T-cell (primary cell): ENCODE data around the gene MRPL14. TPM values are rescaled to one million over a fixed set of nuclear protein-coding genes. Genes with fewer than 3 reads are reported as not detected.

Source experiments
- ATAC-seq, 4 experiments: fragments of 200-7000 bp in 3 of 4; fragments of 150-1000 bp in 1 of 4; cut with Tn5 transposase; replicated peaks in 1 of 4; 1 replicate in 3 of 4; 2 replicates in 1 of 4; pipeline ENCODE4 v1.10.0; 2021; ENCODE audit warnings: moderate library complexity in 3 of 4, mild to moderate bottlenecking in 2 of 4, moderate number of reproducible peaks in 1 of 4
- CTCF ChIA-PET, 2 donors: fragments of 300-600 bp; sonication (Branson Sonifier 250); formaldehyde crosslinking; loops; one replicate each; lab custom pipeline; 2022; ENCODE audit warnings: antibody characterized with exemption in 2 of 2; lab: Charles Lee
- POLR2A ChIA-PET, 2 donors: fragments of 300-600 bp; sonication (Branson Sonifier 250); formaldehyde crosslinking; loops; one replicate each; lab custom pipeline; 2022; ENCODE audit warnings: antibody characterized with exemption in 2 of 2; lab: Charles Lee
- DNase-seq, 35 experiments: peaks; one replicate each; pipeline versions ENCODE4 v3.0.0 to v3.0.0-alpha.2; 2013 to 2023
- H3K27ac ChIP-seq: one replicate; pipeline ENCODE4 v1.5.1; 2013; ENCODE audit warnings: low read length
- H3K27me3 ChIP-seq, 2 experiments: replicated peaks in 1 of 2; 1 replicate in 1 of 2; 2 replicates in 1 of 2; pipeline versions ENCODE4 v1.6.1 to v1.7.0; 2013; ENCODE audit warnings: low read length in 1 of 2, mixed read lengths in 1 of 2; ENCODE audit not compliant: control insufficient read depth in 2 of 2, insufficient read depth in 2 of 2; ENCODE audit errors: extremely low read depth in 1 of 2
- H3K36me3 ChIP-seq, 2 donors: 1 replicate in 1 of 2; 2 replicates in 1 of 2; pipeline versions ENCODE4 v1.6.1 to v1.7.0; 2013; ENCODE audit warnings: low read length in 1 of 2; ENCODE audit not compliant: control insufficient read depth in 2 of 2, insufficient read depth in 1 of 2; ENCODE audit errors: extremely low read depth in 1 of 2
- H3K4me1 ChIP-seq, 2 experiments: 1 replicate in 1 of 2; 2 replicates in 1 of 2; pipeline versions ENCODE4 v1.6.1 to v1.7.0; 2013; ENCODE audit warnings: low read length in 2 of 2, mixed read lengths in 1 of 2; ENCODE audit not compliant: insufficient read depth in 2 of 2, control insufficient read depth in 1 of 2; ENCODE audit errors: extremely low read depth in 1 of 2
- H3K4me3 ChIP-seq, 2 donors: 1 replicate in 1 of 2; 2 replicates in 1 of 2; pipeline versions ENCODE4 v1.5.1 to v1.7.0; 2013; ENCODE audit warnings: mild to moderate bottlenecking in 2 of 2, low read length in 1 of 2, moderate library complexity in 1 of 2; ENCODE audit not compliant: control insufficient read depth in 1 of 2; ENCODE audit errors: extremely low read depth in 1 of 2
- H3K9me3 ChIP-seq: 2 replicates; pipeline ENCODE4 v1.7.0; 2013
- H3K27ac Mint-ChIP-seq, 2 donors: one replicate each; pipeline ENCODE4 v1.8.0; 2020 to 2021; ENCODE audit warnings: mild to moderate bottlenecking in 2 of 2, mixed read lengths in 2 of 2
- H3K27me3 Mint-ChIP-seq, 2 donors: one replicate each; pipeline ENCODE4 v1.8.0; 2021 to 2022; ENCODE audit warnings: mixed read lengths in 2 of 2
- H3K36me3 Mint-ChIP-seq: one replicate; pipeline ENCODE4 v1.8.0; 2021; ENCODE audit warnings: mixed read lengths
- H3K4me1 Mint-ChIP-seq, 3 donors: one replicate each; pipeline ENCODE4 v1.8.0; 2020 to 2022; ENCODE audit warnings: mixed read lengths in 3 of 3, mild to moderate bottlenecking in 1 of 3
- H3K4me3 Mint-ChIP-seq, 3 donors: one replicate each; pipeline ENCODE4 v1.8.0; 2020 to 2022; ENCODE audit warnings: mild to moderate bottlenecking in 3 of 3, mixed read lengths in 3 of 3, moderate library complexity in 3 of 3
- H3K9me3 Mint-ChIP-seq, 3 donors: one replicate each; pipeline ENCODE4 v1.8.0; 2020 to 2022; ENCODE audit warnings: mixed read lengths in 3 of 3
- WGBS: methylation state at CpG from one replicate; pipeline ENCODE4 v1.1.5; 2013; ENCODE audit warnings: missing lambda C conversion rate; ENCODE audit not compliant: insufficient coverage; 5-methylcytosine and 5-hydroxymethylcytosine counted together
- total RNA-seq, 35 experiments: library from RNA in 6 of 35; stranded (reverse) in 6 of 35; fragments of 120-200 nt in 1 of 35; gene quantifications; one replicate each; pipeline versions ENCODE4 v1.2.1 to v1.2.4 and lab custom pipeline; 2013 to 2026

Gene MRPL14
- total RNA-seq, 5 donors from 2014 or later (not counting 1 experiment from before 2014, with no cell fraction given): 12.0 to 24.2 (median 22.3) TPM

DNA sequence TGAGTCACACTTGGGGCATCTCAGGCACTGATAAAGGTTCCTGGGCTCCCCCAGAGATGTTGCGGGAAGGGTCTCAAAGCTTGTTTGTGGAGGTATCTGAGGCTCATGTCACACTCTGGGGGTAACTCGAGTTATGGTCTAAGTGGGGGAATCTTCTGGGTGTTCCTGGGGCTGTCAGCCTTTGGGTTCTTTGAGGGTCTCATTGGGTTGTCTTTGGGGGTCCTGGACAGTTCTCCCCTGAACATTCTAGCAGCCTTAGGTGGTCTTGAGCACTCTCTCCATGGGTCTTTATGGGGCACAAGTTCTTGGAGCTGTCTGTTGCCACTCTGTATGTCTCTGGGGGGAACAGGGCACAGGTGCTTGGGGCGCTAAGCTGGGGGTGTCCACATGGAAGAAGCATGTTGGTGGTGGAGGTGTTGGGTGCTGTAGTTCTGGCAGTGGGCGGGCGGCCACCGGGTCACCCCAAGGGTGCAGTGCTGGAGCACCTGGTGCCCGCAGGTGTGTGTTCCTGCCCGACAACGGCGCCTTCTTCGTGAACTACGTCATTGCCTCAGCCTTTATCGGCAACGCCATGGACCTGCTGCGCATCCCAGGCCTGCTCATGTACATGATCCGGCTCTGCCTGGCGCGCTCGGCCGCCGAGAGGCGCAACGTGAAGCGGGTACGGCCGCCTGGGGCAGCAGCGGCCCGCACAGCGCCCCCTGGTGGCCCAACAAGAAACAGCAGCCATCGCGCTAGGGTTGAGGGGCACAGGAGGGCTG, 24.3 kb upstream of the MRPL14 start:
- no peaks in the 10 kb centered on the region for H3K9me3 ChIP-seq
- no peaks in the 10 kb centered on the region for H3K27me3 Mint-ChIP-seq
- H3K36me3 ChIP-seq: peaks cover 9 to 24% of the 10 kb centered on the region in 2 donors
- no peaks in the 10 kb centered on the region for H3K9me3 Mint-ChIP-seq
- H3K4me1 ChIP-seq: peaks cover 0 to 16% of the 10 kb centered on the region in 2 experiments
- POLR2A ChIA-PET: interaction anchor here in 1 of 2 donors (0.8 kb wide), 1 partner anchor 29 kb away, joined by 4 read pairs; no protein-coding TSS in a partner anchor
- peak; percentile 40 to 87 (median 74) for DNase-seq
- peaks cover 7 to 12% (median 8%) of the 10 kb centered on the region in 3 donors for H3K4me1 Mint-ChIP-seq
- peak; percentile 88 to 89 (median 89) for ATAC-seq
- H3K36me3 Mint-ChIP-seq: peaks cover 12% of the 10 kb centered on the region
- no peak overlapping the region for H3K4me3 ChIP-seq
- H3K4me3 Mint-ChIP-seq: peak overlapping the region in 1 of 3 donors; percentile 42
- H3K27me3 ChIP-seq: no peaks in the 10 kb centered on the region
- 21% methylated on average over 28 of the region's 31 CpGs for WGBS
- H3K27ac ChIP-seq: no peak overlapping the region
- no peak overlapping the region for H3K27ac Mint-ChIP-seq
- CTCF ChIA-PET: interaction anchor here (0.6 to 1.5 kb wide), 6 partner anchors 48 to 338 kb away, joined by 3 to 5 read pairs (median 3); no protein-coding TSS in a partner anchor

DNA sequence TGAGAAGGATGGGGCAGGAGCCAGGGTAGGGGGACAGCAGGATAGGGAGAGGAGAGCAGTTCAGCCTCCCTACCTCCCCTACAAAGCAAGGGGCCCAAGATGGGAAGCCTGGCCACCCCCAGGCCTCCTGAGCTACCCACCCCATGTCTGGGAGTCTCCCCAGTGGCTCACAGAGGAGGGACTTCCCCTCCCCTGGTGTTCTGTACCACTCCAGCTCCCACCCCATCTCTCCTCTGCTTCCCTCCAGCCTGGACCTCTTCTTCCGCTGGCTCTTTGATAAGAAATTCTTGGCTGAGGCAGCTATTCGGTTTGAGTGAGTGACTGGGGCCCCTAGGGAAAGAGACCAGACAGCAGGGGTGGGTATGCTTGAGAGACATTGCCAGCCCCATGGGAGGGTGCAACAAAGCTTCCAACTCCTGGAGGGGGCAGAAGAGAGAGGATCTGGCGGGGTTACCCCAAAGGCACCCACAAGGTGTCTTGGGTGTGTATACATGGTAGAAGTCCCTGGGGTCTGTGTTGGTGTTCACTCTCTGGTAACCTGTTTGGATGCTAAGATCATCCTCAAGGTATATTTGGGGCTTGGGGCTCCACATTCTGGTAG, 23.2 kb upstream of the MRPL14 start:
- Mint-ChIP-seq H3K4me1 (peaks cover 7 to 12% (median 8%) of the 10 kb centered on the region in 3 donors), H3K36me3 (peaks cover 18% of the 10 kb centered on the region), H3K9me3 (no peaks in the 10 kb centered on the region), H3K4me3 (no peak overlapping the region), H3K27me3 (no peaks in the 10 kb centered on the region), H3K27ac (no peak overlapping the region)
- peaks cover 13 to 30% of the 10 kb centered on the region in 2 donors for H3K36me3 ChIP-seq
- CTCF ChIA-PET: interaction anchor here (0.6 to 1.5 kb wide), 3 partner anchors 17 to 159 kb away, joined by 3 read pairs; no protein-coding TSS in a partner anchor
- H3K4me1 ChIP-seq: peaks cover 0 to 16% of the 10 kb centered on the region in 2 experiments
- DNase-seq (no peak), ATAC-seq (no peak)
- POLR2A ChIA-PET: interaction anchor here in 1 of 2 donors (0.6 kb wide), 1 partner anchor 49 kb away, joined by 4 read pairs; no protein-coding TSS in a partner anchor
- 100% methylated on average over 2 of the region's 3 CpGs for WGBS
- no peak overlapping the region for H3K4me3 ChIP-seq
- H3K27ac ChIP-seq: no peak overlapping the region
- H3K27me3 ChIP-seq: no peaks in the 10 kb centered on the region
- no peaks in the 10 kb centered on the region for H3K9me3 ChIP-seq

DNA sequence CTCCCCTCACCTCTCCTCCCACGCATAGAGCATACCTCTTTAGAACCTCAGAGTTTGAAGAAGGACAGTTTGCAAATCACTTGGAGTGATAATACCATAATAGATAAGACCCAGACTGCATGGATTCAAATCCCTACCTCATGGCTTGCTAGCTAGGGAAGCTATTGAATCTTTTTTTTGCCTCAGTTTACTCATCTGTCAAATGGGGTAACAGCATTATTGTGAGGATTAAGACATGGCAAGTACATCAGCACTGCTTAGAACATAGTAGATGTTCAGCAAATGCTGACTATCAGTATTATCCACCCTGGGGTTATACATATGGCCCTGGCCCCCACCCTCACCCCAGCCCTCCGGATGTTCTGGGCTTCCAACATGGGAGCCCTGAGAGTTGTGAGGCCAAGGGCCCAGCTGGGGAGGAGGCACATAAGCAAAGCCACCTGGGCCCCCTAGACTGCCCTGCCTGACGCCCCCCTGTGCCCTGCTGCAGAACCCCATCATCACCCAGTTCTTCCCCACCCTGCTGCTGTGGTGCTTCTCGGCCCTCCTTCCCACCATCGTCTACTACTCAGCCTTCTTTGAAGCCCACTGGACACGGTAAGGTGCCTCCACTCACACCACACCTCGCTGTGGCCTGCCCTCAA, 22.2 kb upstream of the MRPL14 start:
- H3K36me3 ChIP-seq: peaks cover 14 to 30% of the 10 kb centered on the region in 2 donors
- H3K4me3 ChIP-seq: no peak overlapping the region
- ChIA-PET CTCF (interaction anchor here in 1 of 2 donors (1.5 kb wide), 1 partner anchor 53 kb away, joined by 3 read pairs; no protein-coding TSS in a partner anchor), POLR2A (no interaction called here)
- H3K27ac Mint-ChIP-seq: peak overlapping the region in 1 of 2 donors; percentile 21
- WGBS: 94% methylated on average over 4 of the region's 7 CpGs
- H3K9me3 Mint-ChIP-seq: no peaks in the 10 kb centered on the region
- no peak overlapping the region for H3K4me3 Mint-ChIP-seq
- no peak overlapping the region for H3K27ac ChIP-seq
- ATAC-seq: no peak
- H3K27me3 Mint-ChIP-seq: no peaks in the 10 kb centered on the region
- H3K4me1 ChIP-seq: peaks cover 0 to 10% of the 10 kb centered on the region in 2 experiments
- H3K27me3 ChIP-seq: no peaks in the 10 kb centered on the region
- H3K9me3 ChIP-seq: no peaks in the 10 kb centered on the region
- DNase-seq: no peak
- H3K36me3 Mint-ChIP-seq: peaks cover 18% of the 10 kb centered on the region
- peaks cover 5 to 12% (median 5%) of the 10 kb centered on the region in 3 donors for H3K4me1 Mint-ChIP-seq

DNA sequence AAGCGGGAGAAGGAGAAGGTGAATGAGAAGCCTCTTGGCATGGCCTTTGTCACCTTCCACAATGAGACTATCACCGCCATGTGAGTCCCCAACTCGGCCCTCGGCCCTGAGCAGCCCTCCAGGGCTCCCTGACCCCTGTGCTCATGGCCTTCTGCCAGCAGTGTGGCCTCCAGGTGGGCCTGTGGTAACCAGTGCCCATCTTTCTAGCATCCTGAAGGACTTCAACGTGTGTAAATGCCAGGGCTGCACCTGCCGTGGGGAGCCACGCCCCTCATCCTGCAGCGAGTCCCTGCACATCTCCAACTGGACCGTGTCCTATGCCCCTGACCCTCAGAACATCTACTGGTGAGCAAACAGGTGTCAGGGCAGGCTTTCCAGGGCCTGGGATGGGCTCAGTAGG, 21.1 kb upstream of the MRPL14 start:
- no peak overlapping the region for H3K27ac Mint-ChIP-seq
- ChIA-PET CTCF (no interaction called here), POLR2A (no interaction called here)
- H3K36me3 Mint-ChIP-seq: peaks cover 17% of the 10 kb centered on the region
- H3K4me1 ChIP-seq: peaks cover 0 to 8% of the 10 kb centered on the region in 2 experiments
- H3K36me3 ChIP-seq: peaks cover 14 to 33% of the 10 kb centered on the region in 2 donors
- H3K27ac ChIP-seq: no peak overlapping the region
- 84% methylated on average over 8 of the region's 9 CpGs for WGBS
- ATAC-seq (no peak), DNase-seq (no peak)
- peaks cover 4 to 12% (median 5%) of the 10 kb centered on the region in 3 donors for H3K4me1 Mint-ChIP-seq
- H3K27me3 Mint-ChIP-seq: no peaks in the 10 kb centered on the region
- H3K4me3 ChIP-seq: no peak overlapping the region
- H3K27me3 ChIP-seq: no peaks in the 10 kb centered on the region
- H3K9me3 Mint-ChIP-seq: no peaks in the 10 kb centered on the region
- no peak overlapping the region for H3K4me3 Mint-ChIP-seq
- H3K9me3 ChIP-seq: no peaks in the 10 kb centered on the region

DNA sequence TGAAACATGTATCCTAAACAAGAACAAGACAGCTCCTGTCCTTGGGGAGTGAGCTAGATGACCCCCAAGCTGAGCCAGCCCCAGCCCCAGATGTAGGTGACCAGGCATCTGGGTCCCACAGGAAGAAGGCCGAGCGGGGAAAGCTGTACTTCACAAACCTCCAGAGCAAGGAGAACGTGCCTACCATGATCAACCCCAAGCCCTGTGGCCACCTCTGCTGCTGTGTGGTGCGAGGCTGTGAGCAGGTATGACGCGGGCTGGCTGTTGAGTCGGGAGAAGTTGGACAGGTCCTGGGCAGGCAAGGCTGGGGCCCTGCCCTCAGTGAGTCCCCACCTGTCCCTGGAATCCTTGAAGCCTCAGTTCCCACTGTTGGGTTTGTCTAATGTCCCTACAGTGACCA, 20.0 kb upstream of the MRPL14 start:
- ATAC-seq: no peak
- 98% methylated on average over 7 of the region's 7 CpGs for WGBS
- H3K27me3 ChIP-seq: no peaks in the 10 kb centered on the region
- no peak for DNase-seq
- Mint-ChIP-seq H3K9me3 (no peaks in the 10 kb centered on the region), H3K4me3 (no peak overlapping the region), H3K4me1 (peaks cover 4 to 12% (median 5%) of the 10 kb centered on the region in 3 donors), H3K27me3 (no peaks in the 10 kb centered on the region), H3K36me3 (peaks cover 14% of the 10 kb centered on the region), H3K27ac (no peak overlapping the region)
- H3K4me3 ChIP-seq: no peak overlapping the region
- H3K9me3 ChIP-seq: no peaks in the 10 kb centered on the region
- ChIA-PET POLR2A (no interaction called here), CTCF (no interaction called here)
- peaks cover 14 to 36% of the 10 kb centered on the region in 2 donors for H3K36me3 ChIP-seq
- no peak overlapping the region for H3K27ac ChIP-seq
- H3K4me1 ChIP-seq: peaks cover 0 to 8% of the 10 kb centered on the region in 2 experiments

DNA sequence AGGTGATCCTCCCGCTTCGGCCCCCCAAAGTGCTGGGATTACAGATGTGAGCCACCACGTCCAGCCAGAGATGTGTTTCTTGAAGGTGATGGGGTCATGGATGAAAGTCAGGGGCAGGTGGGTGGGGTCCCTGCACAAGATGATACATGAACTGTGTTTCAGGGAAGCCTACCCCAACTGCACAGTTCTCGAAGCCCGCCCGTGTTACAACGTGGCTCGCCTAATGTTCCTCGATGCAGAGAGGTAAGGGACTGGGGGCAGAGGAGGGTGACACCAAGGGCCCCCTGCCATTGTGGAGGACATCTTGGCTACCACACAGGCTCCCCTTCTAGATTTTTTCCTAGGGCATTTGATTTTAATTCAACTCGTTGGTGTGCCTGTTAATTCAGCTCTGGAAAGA, 19.4 kb upstream of the MRPL14 start:
- ChIA-PET POLR2A (no interaction called here), CTCF (interaction anchor here in 1 of 2 donors (1.0 kb wide), 1 partner anchor 15 kb away, joined by 3 read pairs; no protein-coding TSS in a partner anchor)
- H3K4me3 Mint-ChIP-seq: no peak overlapping the region
- Histone ChIP-seq H3K27me3 (no peaks in the 10 kb centered on the region), H3K36me3 (peaks cover 14 to 36% of the 10 kb centered on the region in 2 donors), H3K4me1 (peaks cover 0 to 3% of the 10 kb centered on the region in 2 experiments), H3K27ac (no peak overlapping the region), H3K9me3 (no peaks in the 10 kb centered on the region), H3K4me3 (no peak overlapping the region)
- H3K27ac Mint-ChIP-seq: no peak overlapping the region
- peaks cover 4 to 11% (median 4%) of the 10 kb centered on the region in 3 donors for H3K4me1 Mint-ChIP-seq
- H3K9me3 Mint-ChIP-seq: no peaks in the 10 kb centered on the region
- peaks cover 14% of the 10 kb centered on the region for H3K36me3 Mint-ChIP-seq
- DNase-seq: no peak
- no peaks in the 10 kb centered on the region for H3K27me3 Mint-ChIP-seq
- 96% methylated on average over 8 of the region's 10 CpGs for WGBS
- ATAC-seq: no peak
